ENCODE measurements around the gene TTI1. TPM values are rescaled to one million over a fixed set of nuclear protein-coding genes. Genes with fewer than 3 reads are reported as not detected.

TTI1 gene
- total RNA-seq, 4 donors from 2014 or later: 9.8 to 14.8 (median 12.5) TPM

DNA sequence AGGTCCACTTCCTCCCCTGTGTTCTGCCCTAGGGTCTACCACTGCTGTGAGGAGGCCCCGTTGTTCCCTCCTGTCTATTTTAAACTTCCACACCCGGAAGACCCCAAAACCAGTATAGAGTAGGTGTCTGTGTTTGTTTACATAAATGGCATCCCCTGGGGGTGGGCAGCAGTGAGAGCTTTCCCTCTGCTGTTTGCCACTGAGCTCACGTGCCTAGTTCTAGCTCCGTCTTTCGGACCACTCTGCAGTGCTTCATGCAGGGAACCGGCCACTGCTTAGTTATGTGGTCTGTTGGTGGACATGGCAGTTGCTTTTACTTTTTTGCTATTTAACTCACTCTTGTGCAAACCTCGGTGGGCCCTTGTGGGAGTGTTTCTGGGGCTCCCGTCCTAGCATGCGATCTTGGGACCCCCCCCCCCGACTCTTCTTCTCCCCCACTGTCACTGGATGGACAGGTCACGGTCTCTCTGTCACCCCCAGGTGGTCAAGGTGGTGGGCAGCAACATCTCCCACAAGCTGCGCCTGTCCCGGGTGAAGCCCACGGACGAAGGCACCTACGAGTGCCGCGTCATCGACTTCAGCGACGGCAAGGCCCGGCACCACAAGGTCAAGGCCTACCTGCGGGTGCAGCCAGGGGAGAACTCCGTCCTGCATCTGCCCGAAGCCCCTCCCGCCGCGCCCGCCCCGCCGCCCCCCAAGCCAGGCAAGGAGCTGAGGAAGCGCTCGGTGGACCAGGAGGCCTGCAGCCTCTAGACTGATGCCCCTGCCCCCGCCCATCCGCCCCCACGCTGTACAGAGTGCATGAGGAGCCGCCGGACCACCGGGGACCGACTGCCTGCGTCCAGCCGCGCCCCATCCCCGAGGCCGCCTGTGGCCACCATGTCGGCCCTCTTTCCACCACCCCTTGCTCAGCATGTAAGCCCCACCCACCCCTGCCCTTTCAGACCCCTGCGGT lies 89.5 kb downstream of the TTI1 start:
- WGBS, 2 donors (ENCODE audit: low coverage in 1 of 2): 85% methylated on average over 9 of the region's 47 CpGs; no CpG with 5 or more reads in 1 of the 2 donors
- TF ChIP-seq POLR2AphosphoS5 (IDR thresholded peaks at IDR 0.05) (no peak), EP300 (IDR thresholded peaks at IDR 0.05) (no peak), CTCF (IDR thresholded peaks at IDR 0.05) (no peak), POLR2A (IDR thresholded peaks at IDR 0.05) (no peak)
- no peaks in the 10 kb centered on the region for H3K27me3 ChIP-seq
- no peaks in the 10 kb centered on the region for H3K4me1 ChIP-seq
- no peak overlapping the region for H3K4me3 ChIP-seq
- no peak overlapping the region for H3K27ac ChIP-seq
- no peak for ATAC-seq
- H3K9me3 ChIP-seq: peaks cover 0 to 13% (median 0%) of the 10 kb centered on the region in 3 donors
- H3K36me3 ChIP-seq: no peaks in the 10 kb centered on the region

- no peak for TF ChIP-seq CTCF (IDR thresholded peaks at IDR 0.05)
- Histone ChIP-seq H3K27me3 (no peaks in the 10 kb centered on the region), H3K27ac (no peak overlapping the region), H3K9me3 (peaks cover 0 to 5% (median 0%) of the 10 kb centered on the region in 3 donors), H3K36me3 (no peaks in the 10 kb centered on the region), H3K4me3 (no peak overlapping the region), H3K4me1 (no peaks in the 10 kb centered on the region)
- 64 to 82% methylated on average over 5 to 9 of the region's 12 CpGs for WGBS, 2 donors (ENCODE audit: low coverage in 1 of 2)
- no peak for ATAC-seq
Measured at GRCh38 chr20:37943033-37943432, 90.2 kb downstream of the TTI1 start.

DNA sequence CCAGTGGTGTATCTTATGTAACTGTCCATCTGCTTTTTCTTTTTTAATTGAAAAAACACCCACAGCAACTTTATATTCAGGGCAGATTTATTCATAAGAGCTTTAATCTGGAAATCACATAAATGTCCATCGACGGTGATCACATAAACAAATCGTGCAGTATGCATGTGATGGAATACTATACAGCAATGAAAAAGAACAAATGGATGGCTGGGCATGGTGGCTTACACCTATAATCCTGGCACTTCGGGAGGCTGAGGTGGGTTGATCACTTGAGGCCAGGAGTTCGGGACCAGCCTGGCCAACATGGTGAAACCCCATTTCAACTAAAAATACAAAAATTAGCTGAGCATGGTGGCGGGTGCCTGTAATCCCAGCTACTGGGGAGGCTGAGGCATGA lies 91.3 kb downstream of the TTI1 start:
- no peak overlapping the region for H3K4me3 ChIP-seq
- no peaks in the 10 kb centered on the region for H3K9me3 ChIP-seq
- H3K36me3 ChIP-seq: no peaks in the 10 kb centered on the region
- WGBS, 2 donors (ENCODE audit: low coverage in 1 of 2): 70 to 100% methylated on average over 3 to 4 of the region's 6 CpGs
- ATAC-seq: no peak
- no peak for TF ChIP-seq POLR2A (IDR thresholded peaks at IDR 0.05)
- TF ChIP-seq POLR2AphosphoS5 (IDR thresholded peaks at IDR 0.05): no peak
- TF ChIP-seq EP300 (IDR thresholded peaks at IDR 0.05): no peak
- no peak for TF ChIP-seq CTCF (IDR thresholded peaks at IDR 0.05)
- no peaks in the 10 kb centered on the region for H3K4me1 ChIP-seq
- H3K27ac ChIP-seq: no peak overlapping the region
- no peaks in the 10 kb centered on the region for H3K27me3 ChIP-seq

DNA sequence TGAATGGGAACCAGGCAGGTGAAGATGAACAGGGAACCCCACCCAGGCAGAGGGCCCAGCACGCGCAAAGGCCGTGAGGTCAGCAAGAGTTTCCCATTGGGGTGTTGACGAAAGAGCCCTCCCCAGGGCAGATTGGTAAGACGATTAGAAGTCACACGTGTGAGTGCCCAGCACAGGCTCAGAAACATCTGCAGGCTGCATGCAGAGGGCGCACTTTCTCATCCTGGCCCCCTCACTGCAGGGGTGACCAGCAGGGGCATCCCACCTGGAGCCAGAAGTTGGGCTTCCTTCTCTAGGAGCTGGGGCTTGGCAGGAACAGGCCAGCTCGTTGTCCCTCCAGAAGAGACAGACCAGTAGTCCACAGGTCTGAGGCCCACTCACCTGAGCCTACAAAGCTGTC lies 91.9 kb downstream of the TTI1 start:
- no peak overlapping the region for H3K27ac ChIP-seq
- H3K27me3 ChIP-seq: no peaks in the 10 kb centered on the region
- H3K4me1 ChIP-seq: no peaks in the 10 kb centered on the region
- WGBS, 2 donors (ENCODE audit: low coverage in 1 of 2): 50% methylated on average over 2 to 4 of the region's 8 CpGs
- H3K4me3 ChIP-seq: no peak overlapping the region
- H3K36me3 ChIP-seq: no peaks in the 10 kb centered on the region
- ATAC-seq: no peak
- TF ChIP-seq EP300 (IDR thresholded peaks at IDR 0.05) (no peak), POLR2AphosphoS5 (IDR thresholded peaks at IDR 0.05) (no peak), POLR2A (IDR thresholded peaks at IDR 0.05) (no peak)
- H3K9me3 ChIP-seq: no peaks in the 10 kb centered on the region

DNA sequence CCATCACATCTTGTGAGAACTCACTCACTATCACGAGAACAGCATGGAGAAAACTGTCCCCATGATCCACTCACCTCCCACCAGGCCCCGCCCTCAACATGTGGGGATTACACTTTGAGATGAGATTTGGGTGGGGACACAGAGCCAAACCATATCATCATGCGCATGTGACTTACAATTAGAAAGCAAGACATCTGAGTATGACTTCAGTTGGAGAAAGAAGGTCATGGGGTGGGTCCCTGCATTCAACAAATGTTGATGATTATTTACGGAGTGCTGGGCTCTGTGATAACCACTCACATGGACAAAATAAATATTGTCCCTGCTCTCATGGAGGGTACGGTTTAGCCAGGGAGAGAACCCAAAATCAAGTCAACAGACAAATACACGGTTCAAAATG lies 92.4 kb downstream of the TTI1 start:
- 79% methylated on average over 4 of the region's 6 CpGs; no CpG with 5 or more reads in 1 of the 2 donors for WGBS, 2 donors (ENCODE audit: low coverage in 1 of 2)
- no peaks in the 10 kb centered on the region for H3K36me3 ChIP-seq
- no peaks in the 10 kb centered on the region for H3K27me3 ChIP-seq
- no peak overlapping the region for H3K4me3 ChIP-seq
- no peaks in the 10 kb centered on the region for H3K9me3 ChIP-seq
- TF ChIP-seq POLR2A (IDR thresholded peaks at IDR 0.05) (no peak), CTCF (IDR thresholded peaks at IDR 0.05) (no peak), EP300 (IDR thresholded peaks at IDR 0.05) (no peak), POLR2AphosphoS5 (IDR thresholded peaks at IDR 0.05) (no peak)
- no peaks in the 10 kb centered on the region for H3K4me1 ChIP-seq
- no peak overlapping the region for H3K27ac ChIP-seq
- ATAC-seq: no peak

Measured in gastroesophageal sphincter (tissue), 4 donors.